Spleen (tissue), 11 donors: ENCODE data around the gene HIF3A. TPM values are rescaled to one million over a fixed set of nuclear protein-coding genes. Genes with fewer than 3 reads are reported as not detected.
"Not testable (repeated sequence)": the region's sequence is repeated elsewhere in the genome, so short reads cannot be mapped to it uniquely, and the experiment has no call there.

Experiments
- DNase-seq: peaks from one replicate; pipeline ENCODE4 v3.0.0-alpha.2; 2020
- H3K27ac ChIP-seq, 8 donors: fragments of 200-600 bp; sonication (generic) in 7 of 8; 1 replicate in 4 of 8; 2 replicates in 4 of 8; pipeline versions ENCODE4 v1.5.0 to v1.8.0; 2016 to 2021; ENCODE audit warnings: inconsistent platforms in 4 of 8, mild to moderate bottlenecking in 4 of 8, moderate library complexity in 1 of 8
- H3K27me3 ChIP-seq, 7 donors: fragments of 200-600 bp; sonication (generic) in 6 of 7; replicated peaks in 1 of 7; 1 replicate in 4 of 7; 2 replicates in 3 of 7; pipeline versions ENCODE4 v1.5.0 to v1.8.0; 2016 to 2021; ENCODE audit warnings: inconsistent platforms in 3 of 7, mild to moderate bottlenecking in 1 of 7
- H3K36me3 ChIP-seq, 6 donors: fragments of 200-600 bp; sonication (generic) in 5 of 6; 1 replicate in 4 of 6; 2 replicates in 2 of 6; pipeline versions ENCODE4 v1.5.0 to v1.8.0; 2016 to 2021; ENCODE audit warnings: inconsistent platforms in 2 of 6
- H3K4me1 ChIP-seq, 6 donors: fragments of 200-600 bp; sonication (generic) in 5 of 6; 1 replicate in 3 of 6; 2 replicates in 3 of 6; pipeline versions ENCODE4 v1.5.0 to v1.8.0; 2016 to 2021; ENCODE audit warnings: inconsistent platforms in 3 of 6
- H3K4me3 ChIP-seq, 8 donors: fragments of 200-600 bp; sonication (generic) in 7 of 8; 1 replicate in 4 of 8; 2 replicates in 4 of 8; pipeline versions ENCODE4 v1.5.0 to v1.8.0; 2016 to 2021; ENCODE audit warnings: inconsistent platforms in 4 of 8, mild to moderate bottlenecking in 4 of 8, moderate library complexity in 2 of 8
- H3K9me3 ChIP-seq, 8 donors: fragments of 200-600 bp; sonication (generic) in 7 of 8; 1 replicate in 4 of 8; 2 replicates in 4 of 8; pipeline versions ENCODE4 v1.5.0 to v1.8.0; 2016 to 2021; ENCODE audit warnings: inconsistent platforms in 4 of 8
- CTCF ChIP-seq, 11 experiments: fragments of 200-600 bp in 7 of 11; fragments of 450-650 bp in 4 of 11; sonication (generic) in 4 of 11; IDR thresholded peaks in 8 of 11; conservative IDR thresholded peaks in 3 of 11; 1 replicate in 7 of 11; 2 replicates in 4 of 11; pipeline versions ENCODE4 v1.4.0 to v1.8.0; 2016 to 2021; ENCODE audit warnings: antibody characterized with exemption in 11 of 11, inconsistent platforms in 4 of 11, mild to moderate bottlenecking in 1 of 11
- POLR2A ChIP-seq, 3 donors: fragments of 450-650 bp; IDR thresholded peaks; one replicate each; pipeline ENCODE4 v1.5.1; 2017; ENCODE audit warnings: antibody characterized with exemption in 3 of 3, mild to moderate bottlenecking in 1 of 3
- POLR2AphosphoS5 ChIP-seq, 3 donors: sonication (generic); formaldehyde crosslinking; IDR thresholded peaks; one replicate each; pipeline ENCODE4 v1.5.1; 2017; ENCODE audit warnings: antibody characterized with exemption in 3 of 3
- WGBS, 5 donors: extraction: QIAGEN DNeasy Blood & Tissue Kit in 3 of 5; methylation state at CpG; one replicate each; pipeline versions ENCODE4 v1.1.5 to v1.1.7; 2013 to 2018; 5-methylcytosine and 5-hydroxymethylcytosine counted together
- intact Hi-C: fragments of 100-400 bp; cut with DNase I; formaldehyde crosslinking; loops from one replicate; pipeline ENCODE4 v1.15.0; 2023; ENCODE audit warnings: low total_unique reads
- polyA plus RNA-seq, 3 donors: library from polyadenylated mRNA; stranded (reverse); fragments of 200-250 nt; gene quantifications; one replicate each; pipeline ENCODE4 v1.2.1, GENCODE V29; 2013
- total RNA-seq, 7 donors: library from RNA; depleted of rRNA in 3 of 7; stranded (reverse); fragments of >200 nt in 3 of 7; fragmentation: NEBNext Ultra II Directional in 4 of 7; extraction: Animal tissue kit (Norgen Biotek cat#: 25700) in 4 of 7; gene quantifications; one replicate each; pipeline versions ENCODE4 v1.1.0 to v1.2.1, GENCODE V29; 2016 to 2021
- donor health status: healthy with polysubstance abuse.
- donor health status: DM: no; HTN: no; CAD: no; lungs with moderate emphysema.
- donor health status: DM: no; HTN: no; CAD: no.
- donor health status: Bipolar disorder and iron deficiency.
- donor health status: healthy.
- donor health status: DM: no; HTN: no; CAD: no.
- donor health status: DM: yes; HTN: yes; CAD: no.

Gene HIF3A
- total and polyA plus RNA-seq, 10 donors = 5.0 to 126 (median 78.5) TPM

GRCh38 chr19:46372901-46373490 is 76.2 kb downstream of the HIF3A start:
- Histone ChIP-seq H3K4me1 (peaks cover 4 to 67% (median 34%) of the 10 kb centered on the region in 6 donors), H3K9me3 (no peaks in the 10 kb centered on the region), H3K27ac (peak overlapping the region in 1 of 8 donors; percentile 29), H3K4me3 (no peak overlapping the region), H3K27me3 (no peaks in the 10 kb centered on the region), H3K36me3 (peaks cover 0 to 96% (median 28%) of the 10 kb centered on the region in 6 donors)
- TF ChIP-seq POLR2AphosphoS5 (IDR thresholded peaks at IDR 0.05) (peak in 2 of 3 donors; percentile 12 to 38), CTCF (IDR thresholded peaks at IDR 0.05 in 8 of 11, conservative IDR thresholded peaks at IDR 0.05 in 3 of 11) (no peak)
- intact Hi-C loops = no loop called here
- DNase-seq = no peak
- 78 to 94% (median 84%) methylated on average over 9 to 11 of the region's 11 CpGs for WGBS, 5 donors

GRCh38 chr19:46373491-46374359 is 76.9 kb downstream of the HIF3A start:
- Histone ChIP-seq H3K4me3 (no peak overlapping the region), H3K4me1 (peaks cover 4 to 67% (median 32%) of the 10 kb centered on the region in 6 donors), H3K36me3 (peaks cover 0 to 96% (median 32%) of the 10 kb centered on the region in 6 donors), H3K27me3 (no peaks in the 10 kb centered on the region), H3K9me3 (no peaks in the 10 kb centered on the region), H3K27ac (peak overlapping the region in 1 of 8 donors; percentile 29)
- no peak for TF ChIP-seq POLR2A (IDR thresholded peaks at IDR 0.05)
- no peak for TF ChIP-seq CTCF (IDR thresholded peaks at IDR 0.05 in 8 of 11, conservative IDR thresholded peaks at IDR 0.05 in 3 of 11)
- TF ChIP-seq POLR2AphosphoS5 (IDR thresholded peaks at IDR 0.05) = peak in 2 of 3 donors; percentile 22 to 46
- WGBS, 5 donors = 62 to 74% (median 69%) methylated on average over 14 to 17 of the region's 17 CpGs
- intact Hi-C loops = no loop called here
- no peak for DNase-seq

GRCh38 chr19:46374536-46375475 is 78.0 kb downstream of the HIF3A start:
- Histone ChIP-seq H3K4me3 (no peak overlapping the region), H3K27ac (no peak overlapping the region), H3K9me3 (no peaks in the 10 kb centered on the region), H3K27me3 (no peaks in the 10 kb centered on the region), H3K4me1 (peaks cover 4 to 62% (median 32%) of the 10 kb centered on the region in 6 donors), H3K36me3 (peaks cover 0 to 98% (median 40%) of the 10 kb centered on the region in 6 donors)
- DNase-seq = no peak
- 84 to 96% (median 90%) methylated on average over 15 to 21 of the region's 21 CpGs for WGBS, 5 donors
- TF ChIP-seq POLR2AphosphoS5 (IDR thresholded peaks at IDR 0.05) = no peak
- TF ChIP-seq CTCF (IDR thresholded peaks at IDR 0.05 in 8 of 11, conservative IDR thresholded peaks at IDR 0.05 in 3 of 11) = no peak
- no peak for TF ChIP-seq POLR2A (IDR thresholded peaks at IDR 0.05)
- intact Hi-C loops = no loop called here

DNA sequence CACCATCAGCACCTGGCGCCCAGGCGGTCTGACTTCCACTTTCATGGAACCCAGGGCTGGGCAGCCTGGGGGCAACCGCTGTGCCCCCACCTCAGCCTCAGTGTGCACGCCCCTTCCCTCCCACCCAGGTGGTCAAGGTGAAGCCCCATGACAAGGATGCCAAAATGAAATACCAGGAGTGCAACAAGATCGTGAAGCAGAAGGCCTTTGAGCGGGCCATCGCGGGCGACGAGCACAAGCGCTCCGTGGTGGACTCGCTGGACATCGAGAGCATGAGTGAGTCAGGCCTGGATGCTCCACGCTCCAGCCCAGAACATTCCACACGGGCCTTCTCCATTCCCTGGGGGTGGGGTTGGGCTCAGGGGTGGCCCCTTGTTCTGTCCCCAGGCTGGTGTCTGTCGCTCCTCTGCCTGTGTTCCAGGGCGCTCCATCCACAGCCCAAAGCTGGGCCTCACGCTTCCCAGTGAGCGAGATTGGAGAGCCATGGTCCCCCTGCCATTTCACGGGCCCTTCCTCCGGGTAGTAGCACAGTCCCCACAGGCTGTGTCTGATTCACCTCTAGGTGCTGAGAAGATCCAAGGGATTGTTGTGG is 78.7 kb downstream of the HIF3A start:
- DNase-seq = peak; percentile 34

More for the DNA sequence above, 78.7 kb downstream of the HIF3A start:
- H3K27ac ChIP-seq, H3K4me3 ChIP-seq, H3K9me3 ChIP-seq, H3K27me3 ChIP-seq, intact Hi-C loops: not testable (repeated sequence)
- Histone ChIP-seq H3K36me3 (peaks cover 0 to 98% (median 45%) of the 10 kb centered on the region in 6 donors), H3K4me1 (peaks cover 4 to 62% (median 32%) of the 10 kb centered on the region in 6 donors)
- 92 to 98% (median 95%) methylated on average over 16 to 22 of the region's 22 CpGs for WGBS, 5 donors
